GM12891 (cell line): ENCODE measurements around the gene C1GALT1C1L.

Source experiments
- POLR2A ChIP-seq: IDR thresholded peaks from 2 replicates; pipeline ENCODE4 v1.6.1; 2011; ENCODE audit warnings: low read depth, low read length, control low read depth
- POLR2AphosphoS5 ChIP-seq: IDR thresholded peaks from 2 replicates; pipeline ENCODE4 v1.6.1; 2011; ENCODE audit warnings: low read depth, low read length, control low read depth
- SPI1 ChIP-seq: IDR thresholded peaks from 2 replicates; pipeline ENCODE4 v1.6.1; 2011; ENCODE audit warnings: low read depth, low read length, control low read depth
- TAF1 ChIP-seq: IDR thresholded peaks from 2 replicates; pipeline ENCODE4 v1.6.1; 2011; ENCODE audit warnings: low read depth, low read length, control low read depth

GRCh38 chr2:43718530-43719124, 42.4 kb upstream of the C1GALT1C1L start:
- TF ChIP-seq POLR2A: no peak
- no peak for TF ChIP-seq POLR2AphosphoS5
- no peak for TF ChIP-seq TAF1
- no peak for TF ChIP-seq SPI1
